COLO668 (cell line): Measurements from ENCODE around the gene ZNG1B.
"Not testable (repeated sequence)": the region's sequence is repeated elsewhere in the genome, so short reads cannot be mapped to it uniquely, and the experiment has no call there.

Source experiments
- DNase-seq: peaks from one replicate; lab custom pipeline; 2025; ENCODE audit not compliant: unreplicated experiment; lab: John Stamatoyannopoulos, UW

The ZNG1B gene

DNA sequence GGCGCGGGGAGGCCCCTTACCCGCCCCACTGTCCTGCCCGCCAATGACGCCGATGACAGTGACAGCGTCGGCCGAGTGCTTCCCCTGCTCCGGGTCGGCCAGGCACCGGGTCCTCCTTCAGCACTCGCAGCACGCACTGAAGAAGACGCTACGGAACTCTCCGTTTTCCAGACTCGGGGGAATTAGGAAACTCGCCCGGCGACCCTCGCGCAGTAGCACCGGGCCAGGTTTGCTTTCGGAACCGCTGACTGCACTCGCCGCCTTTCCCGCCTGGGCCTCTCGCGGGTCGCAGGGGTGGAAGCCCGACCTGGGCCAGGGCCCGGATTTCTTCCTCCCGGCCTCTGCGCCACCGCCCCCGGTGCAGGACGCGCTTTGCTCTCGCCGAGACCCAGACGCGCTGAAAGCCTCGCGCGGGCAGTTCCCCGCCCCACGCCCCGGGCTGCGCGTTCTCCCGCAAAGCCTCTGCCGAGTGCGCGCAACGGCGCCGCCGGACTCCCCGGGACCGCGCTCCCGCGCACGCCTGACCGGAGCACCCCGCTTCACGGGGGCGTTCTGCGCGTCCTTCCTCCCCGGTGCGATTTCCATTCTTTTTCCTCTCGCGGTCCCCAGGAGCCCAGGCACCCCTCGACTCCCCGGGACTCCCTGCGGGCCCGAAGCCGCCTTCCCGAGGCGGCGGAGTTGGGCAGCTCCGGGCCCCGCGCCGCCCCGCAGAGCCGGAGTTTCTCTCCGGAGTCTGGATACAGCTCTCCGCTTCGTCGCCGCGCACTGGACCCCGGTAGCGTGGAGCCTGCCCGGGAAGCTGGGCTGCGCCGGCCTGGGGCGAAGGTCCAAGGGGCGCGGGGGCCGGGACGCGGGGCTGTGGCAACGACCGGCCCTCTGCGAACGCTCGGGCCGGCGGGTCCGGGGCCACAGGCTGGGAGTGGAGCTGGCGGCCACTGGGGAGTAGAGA is 65.9 kb downstream of the ZNG1B start:
- not testable (repeated sequence) for DNase-seq

DNA sequence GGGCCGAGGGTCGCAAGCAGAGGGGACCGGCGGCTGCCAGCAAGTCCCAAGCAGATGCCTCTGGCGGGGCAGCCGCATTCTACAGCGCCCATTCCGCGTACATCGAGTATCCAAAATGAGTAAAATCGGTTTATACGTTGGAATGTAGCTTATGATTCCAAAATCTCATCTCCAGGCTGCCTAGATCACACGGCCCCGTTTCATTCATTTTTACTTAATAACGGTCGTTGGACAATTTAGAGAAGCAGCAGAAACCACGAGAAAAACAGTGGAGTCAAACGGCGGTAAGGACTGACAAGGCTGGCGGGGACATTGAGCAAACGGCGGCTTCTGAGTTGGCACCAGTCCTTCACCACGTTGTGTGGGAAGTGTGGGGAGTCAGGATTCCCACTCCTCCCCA is 66.6 kb downstream of the ZNG1B start:
- DNase-seq: not testable (repeated sequence)

DNA sequence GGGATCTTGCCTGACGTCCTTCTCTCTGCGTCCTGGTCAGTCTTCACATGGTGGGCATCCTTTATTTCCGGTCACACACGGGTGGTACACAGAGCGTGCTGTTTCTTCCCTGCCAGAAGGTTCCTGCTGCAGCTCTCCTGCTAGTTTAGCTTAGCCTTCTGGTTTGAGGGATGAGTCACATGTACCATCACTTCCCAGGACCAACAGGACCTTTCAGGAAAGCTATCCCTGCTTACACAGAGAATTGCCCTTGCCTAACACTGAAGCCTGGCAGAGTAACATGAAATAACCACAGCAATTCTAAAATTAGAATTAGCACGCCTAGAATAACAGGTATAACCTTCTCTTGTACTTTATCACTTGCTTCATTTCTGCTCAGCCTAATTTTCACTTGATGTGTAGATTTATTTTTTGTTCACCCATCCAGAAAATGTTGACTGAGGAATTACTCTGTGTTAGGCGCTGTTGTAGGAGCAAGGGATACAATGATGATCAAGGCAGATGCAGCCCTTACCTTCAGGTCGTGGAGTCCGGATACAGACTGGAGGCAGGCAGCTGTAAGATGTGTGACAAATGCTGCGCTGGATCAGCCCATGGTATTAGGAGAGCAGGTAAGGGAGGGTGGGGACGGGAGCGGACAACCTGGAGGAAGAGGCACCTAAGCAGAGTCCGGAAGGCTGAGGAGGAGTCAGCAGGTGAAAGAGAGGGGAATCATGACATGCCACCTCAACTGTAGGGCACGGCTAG is 70.1 kb downstream of the ZNG1B start:
- not testable (repeated sequence) for DNase-seq

DNA sequence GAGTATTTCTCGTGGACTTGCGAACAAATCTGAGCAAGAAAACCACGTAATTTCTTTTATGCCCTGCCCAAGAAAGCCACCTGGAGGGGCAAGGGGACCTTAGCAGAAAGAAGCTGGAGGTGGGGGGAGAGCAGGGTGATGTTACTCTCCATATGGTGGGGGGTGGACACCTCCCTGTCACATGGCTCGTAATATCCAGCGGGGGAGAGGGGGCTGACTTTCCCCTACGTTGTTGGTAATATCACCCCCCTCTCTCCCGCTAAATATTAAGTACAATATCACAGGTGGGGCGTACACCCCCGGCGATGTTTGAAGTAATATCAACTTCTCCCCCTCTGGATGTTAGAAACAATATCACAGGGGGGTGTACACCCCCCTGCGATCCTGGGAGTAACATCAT is 70.7 kb downstream of the ZNG1B start:
- DNase-seq: not testable (repeated sequence)

DNA sequence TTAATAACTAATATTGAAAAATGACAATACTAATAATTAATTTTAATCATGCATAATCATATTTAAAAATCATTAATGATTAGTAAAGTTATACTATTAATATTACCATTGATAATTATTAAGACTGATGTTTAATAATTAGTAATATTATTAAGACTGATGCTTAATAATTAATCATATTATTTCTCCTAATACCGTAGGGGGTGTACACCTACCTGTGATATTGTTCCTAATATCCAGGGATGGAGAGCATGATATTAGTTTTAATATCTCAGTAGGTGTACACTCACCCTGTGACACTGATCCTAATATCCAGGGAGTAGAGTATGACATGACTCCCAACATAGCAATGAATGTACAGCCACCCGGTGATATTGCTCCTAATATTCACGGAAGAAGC is 73.4 kb downstream of the ZNG1B start:
- not testable (repeated sequence) for DNase-seq

DNA sequence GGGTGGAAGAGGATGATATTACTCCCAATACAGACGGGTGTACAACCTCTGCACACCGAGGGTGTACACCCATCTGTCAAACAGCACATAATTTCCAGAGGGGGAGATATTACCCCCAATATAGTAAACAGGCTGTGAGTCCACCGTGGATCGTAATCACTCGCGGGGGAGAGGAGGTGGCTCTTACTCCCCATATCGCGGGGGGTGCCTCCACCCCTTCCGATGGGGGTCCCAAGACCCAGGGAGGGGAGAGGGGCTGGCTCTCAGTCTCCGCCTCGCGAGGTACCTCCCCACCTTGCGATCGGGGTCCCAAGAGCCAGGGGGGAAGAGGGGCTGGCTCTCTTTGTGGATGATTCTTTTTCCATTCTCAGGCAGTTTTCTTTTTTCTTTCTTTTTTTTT is 74.4 kb downstream of the ZNG1B start:
- DNase-seq: not testable (repeated sequence)

DNA sequence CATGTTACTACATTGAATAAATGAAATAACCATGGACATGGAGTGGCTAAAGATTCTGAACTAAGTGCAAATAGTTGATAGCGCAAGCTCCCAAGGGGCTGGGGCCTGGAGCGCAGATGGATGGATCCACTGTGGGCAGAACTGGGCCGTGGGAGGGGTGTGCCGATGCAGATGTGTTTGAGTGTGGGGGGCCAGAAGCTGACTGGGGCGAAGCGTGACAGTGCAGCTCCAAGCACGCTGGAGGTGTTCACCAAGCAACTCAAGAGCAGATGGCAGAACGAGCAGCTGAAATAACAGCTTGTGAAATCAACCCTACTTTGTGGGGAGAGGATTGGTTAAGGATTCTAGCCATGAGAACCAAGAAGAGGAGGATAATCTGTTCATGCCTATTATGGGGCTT is 78.0 kb downstream of the ZNG1B start:
- DNase-seq: not testable (repeated sequence)

DNA sequence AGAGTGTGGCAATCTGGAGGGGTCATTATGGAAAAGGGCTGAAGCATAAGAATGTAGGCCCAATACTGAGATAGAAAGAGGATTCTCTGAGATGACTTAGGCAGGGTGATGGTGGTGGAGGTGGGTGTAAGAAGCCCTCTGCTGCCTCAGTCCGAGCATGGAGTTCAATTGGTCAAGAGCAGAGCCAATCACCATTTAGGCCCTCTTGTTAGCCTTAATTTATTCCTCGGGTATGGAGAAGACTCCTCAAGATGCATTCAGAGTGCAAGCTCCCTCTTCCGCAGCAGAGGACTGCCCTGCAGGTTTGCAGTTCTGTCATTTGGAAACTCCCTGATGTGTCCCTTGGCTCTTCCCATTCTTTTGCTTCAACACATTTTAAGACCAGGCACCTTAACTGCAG is 78.5 kb downstream of the ZNG1B start:
- DNase-seq: not testable (repeated sequence)

DNA sequence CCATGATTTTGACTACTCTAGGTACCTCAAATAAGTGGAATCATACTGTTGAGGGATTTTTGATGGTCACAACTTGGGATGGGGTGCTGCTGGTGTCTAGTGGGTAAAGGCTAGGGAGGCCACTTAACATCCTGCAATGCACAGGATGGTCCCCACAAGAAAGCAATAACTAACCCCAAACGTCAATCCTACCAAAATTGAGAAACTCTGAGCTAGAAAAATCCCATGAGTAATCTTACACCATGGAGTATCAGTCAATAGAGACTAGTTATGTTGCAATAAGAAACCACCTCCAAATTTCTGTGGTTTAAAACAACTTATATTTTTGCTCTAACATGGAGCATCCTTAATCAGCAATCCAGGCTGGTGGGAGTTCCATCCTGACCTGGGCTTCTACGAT is 79.5 kb downstream of the ZNG1B start:
- DNase-seq: not testable (repeated sequence)

DNA sequence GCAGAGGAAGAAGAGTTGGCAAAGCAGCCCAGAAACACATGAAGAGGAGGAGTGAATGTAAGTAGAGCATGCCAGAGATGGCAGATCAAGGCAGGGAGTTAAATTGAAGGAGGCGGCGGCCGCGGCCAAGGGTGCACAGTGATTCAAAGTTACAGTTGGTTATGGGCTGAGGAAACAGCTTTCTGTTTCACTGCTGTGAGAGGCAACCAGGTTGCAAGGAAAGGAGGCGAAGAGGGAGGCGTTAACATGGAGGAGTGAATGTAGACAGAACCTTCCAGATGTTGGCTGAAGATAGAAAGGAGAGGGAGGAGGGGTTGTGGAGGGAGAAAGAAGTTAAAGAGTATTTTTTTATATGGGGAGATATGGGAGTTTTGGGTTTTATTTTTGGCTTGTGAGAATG is 83.3 kb downstream of the ZNG1B start:
- not testable (repeated sequence) for DNase-seq

DNA sequence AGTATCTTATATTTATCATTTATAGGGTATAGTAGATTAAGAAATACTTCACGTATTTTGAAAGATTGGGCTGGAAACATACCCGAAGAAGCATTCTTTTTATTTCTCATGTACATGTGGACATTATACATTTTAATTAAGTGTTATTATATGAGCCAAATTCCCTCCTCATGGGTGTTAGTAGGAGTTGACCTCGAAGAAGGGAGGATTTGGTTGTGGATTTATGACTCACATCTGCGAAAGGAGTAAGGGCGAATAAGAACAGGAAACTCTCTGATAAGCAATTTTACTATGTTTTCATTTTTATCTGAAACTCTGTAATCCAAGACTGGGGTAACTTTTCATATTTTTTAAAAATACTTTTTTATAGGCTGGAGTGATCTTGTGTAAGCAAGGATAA is 84.0 kb downstream of the ZNG1B start:
- DNase-seq: not testable (repeated sequence)

DNA sequence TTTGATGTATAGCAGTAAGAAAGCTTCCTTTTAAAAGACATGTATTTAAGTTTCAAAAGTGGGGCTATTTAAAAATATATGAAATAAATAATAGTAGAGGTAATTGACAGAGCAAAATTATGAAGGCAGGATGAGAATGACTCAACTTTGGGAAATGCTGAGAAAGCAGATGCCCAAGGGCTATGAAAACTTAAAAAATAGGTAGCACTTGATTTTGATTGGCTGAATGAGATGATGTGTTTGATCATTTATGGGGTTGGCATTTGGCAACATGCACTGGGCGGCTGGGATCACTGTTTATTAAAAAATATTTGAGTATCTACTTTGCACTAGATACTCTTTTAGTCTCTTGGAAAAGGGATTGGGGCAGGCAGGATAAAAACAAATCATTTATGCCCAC is 87.5 kb downstream of the ZNG1B start:
- DNase-seq: not testable (repeated sequence)

DNA sequence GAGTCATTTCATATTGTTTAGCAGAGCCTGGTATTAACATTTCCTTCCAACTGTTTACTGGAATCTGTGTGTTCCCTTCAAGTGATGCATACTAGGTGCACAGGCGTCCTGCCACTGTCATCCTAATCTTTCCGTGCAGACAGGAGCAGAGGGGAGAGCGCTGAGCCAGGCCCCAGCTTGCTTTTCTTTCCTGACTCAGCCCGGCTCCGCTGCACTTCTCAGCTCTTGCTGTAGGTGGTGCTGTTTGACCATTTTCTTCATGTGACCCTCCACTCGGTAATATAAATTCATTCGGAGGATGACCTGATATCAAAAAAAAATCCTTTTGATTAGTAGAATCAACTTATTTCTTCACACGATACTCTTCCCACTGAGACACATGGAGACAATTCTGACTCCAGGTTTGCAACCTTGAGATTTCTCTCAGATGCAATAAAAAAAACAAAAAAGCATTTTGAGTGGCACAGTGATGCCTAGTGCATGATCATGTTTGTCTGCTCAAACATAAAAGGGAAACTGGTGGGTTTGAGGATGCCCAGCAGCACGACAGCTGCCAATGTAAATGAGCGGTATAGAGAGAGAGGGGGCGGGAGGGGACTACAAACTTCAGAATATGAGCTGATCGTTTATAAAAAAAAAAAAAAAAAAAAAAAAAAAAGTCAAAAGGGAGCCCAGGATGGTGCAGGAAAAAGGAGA is 90.0 kb downstream of the ZNG1B start:
- not testable (repeated sequence) for DNase-seq

DNA sequence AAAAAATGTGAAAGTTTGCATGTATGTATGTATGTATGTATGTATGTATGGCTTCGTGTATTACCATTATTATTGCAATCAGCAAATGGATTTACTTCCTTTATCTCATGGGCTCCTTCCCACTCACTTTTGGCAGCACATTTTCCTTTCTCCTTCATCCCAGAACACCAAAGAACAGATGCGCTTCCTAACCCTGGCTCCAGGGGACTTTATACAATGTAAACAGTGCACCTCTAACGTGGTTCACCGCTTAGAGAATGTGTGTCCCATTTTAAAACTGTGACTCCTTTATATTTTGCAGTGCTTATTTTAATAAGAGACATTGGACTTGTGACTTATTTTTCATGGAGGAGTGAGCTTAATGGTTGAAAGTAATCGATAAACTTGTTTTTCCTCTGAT is 90.6 kb downstream of the ZNG1B start:
- not testable (repeated sequence) for DNase-seq

DNA sequence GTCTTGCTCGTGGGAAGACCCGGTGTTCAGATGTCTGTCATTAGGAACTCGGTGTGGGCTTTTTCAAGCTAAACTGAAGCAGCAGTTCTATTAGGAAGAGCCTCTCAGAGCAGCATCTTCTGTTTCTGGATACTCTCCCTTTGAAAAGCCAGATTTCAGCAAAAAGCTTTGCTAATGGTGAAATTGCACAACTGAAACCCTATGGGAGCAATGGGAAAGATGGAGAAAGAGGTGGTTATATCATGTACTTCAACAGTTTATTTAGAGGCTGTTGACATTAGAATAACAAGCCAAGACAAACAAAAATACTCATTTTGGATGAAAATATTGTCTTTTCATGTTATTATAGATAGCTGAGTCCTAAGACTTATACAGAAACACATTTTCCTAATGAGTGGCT is 91.4 kb downstream of the ZNG1B start:
- not testable (repeated sequence) for DNase-seq

DNA sequence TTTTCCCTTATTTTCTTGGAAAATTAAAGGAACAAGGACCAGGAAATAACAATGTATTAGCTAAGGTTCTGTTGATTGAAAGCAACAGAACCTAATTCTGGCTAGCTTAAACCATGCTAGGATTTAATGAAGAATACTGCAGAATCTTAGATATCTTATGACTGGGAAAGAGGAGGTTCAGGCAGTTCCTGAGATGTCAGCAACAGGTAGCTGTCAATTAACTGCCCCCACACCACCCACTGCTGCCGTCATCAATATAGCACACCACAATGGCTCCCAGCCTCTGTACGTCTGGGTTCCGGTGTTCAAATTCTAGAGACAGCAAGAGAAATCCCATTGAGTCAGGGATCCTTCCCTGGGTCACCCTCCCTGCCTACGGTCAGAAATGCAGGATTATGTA is 95.5 kb downstream of the ZNG1B start:
- not testable (repeated sequence) for DNase-seq

DNA sequence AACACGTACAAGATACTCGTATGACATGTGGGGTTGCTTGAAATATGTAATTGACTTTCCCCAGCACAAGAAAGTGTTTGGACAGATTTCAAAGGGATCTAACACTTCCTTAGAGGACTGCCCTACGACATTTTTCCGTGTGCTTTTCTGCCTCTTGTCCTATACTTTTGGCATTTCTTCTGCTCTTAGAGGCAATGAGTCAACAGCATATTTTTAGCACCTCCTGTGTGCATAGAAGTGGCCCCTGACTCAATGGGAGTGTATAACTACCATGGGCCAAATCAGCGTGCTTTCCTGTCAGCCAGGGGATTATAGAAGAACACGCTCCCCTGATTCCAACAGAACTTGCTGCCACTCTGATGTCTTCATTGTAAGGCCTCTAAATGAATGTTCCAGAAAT is 99.1 kb downstream of the ZNG1B start:
- not testable (repeated sequence) for DNase-seq

DNA sequence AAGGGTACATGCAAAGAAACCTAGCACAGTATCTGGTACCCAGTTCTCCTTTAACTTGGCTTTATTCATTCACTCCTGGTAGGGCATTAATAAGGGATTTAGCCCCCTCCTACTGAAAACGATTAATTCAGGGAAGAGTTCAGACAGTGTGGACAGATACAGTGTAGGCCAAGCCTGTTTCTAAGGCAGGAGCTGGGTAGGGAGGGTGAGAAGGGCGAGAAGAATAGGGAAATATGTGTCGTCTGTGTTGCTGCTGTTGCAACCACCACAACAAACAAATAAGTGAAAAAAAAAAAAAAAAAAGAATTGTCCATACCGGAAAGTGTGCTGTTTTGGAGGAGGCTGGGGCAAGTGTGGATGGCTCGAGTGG is 103.3 kb downstream of the ZNG1B start:
- not testable (repeated sequence) for DNase-seq

DNA sequence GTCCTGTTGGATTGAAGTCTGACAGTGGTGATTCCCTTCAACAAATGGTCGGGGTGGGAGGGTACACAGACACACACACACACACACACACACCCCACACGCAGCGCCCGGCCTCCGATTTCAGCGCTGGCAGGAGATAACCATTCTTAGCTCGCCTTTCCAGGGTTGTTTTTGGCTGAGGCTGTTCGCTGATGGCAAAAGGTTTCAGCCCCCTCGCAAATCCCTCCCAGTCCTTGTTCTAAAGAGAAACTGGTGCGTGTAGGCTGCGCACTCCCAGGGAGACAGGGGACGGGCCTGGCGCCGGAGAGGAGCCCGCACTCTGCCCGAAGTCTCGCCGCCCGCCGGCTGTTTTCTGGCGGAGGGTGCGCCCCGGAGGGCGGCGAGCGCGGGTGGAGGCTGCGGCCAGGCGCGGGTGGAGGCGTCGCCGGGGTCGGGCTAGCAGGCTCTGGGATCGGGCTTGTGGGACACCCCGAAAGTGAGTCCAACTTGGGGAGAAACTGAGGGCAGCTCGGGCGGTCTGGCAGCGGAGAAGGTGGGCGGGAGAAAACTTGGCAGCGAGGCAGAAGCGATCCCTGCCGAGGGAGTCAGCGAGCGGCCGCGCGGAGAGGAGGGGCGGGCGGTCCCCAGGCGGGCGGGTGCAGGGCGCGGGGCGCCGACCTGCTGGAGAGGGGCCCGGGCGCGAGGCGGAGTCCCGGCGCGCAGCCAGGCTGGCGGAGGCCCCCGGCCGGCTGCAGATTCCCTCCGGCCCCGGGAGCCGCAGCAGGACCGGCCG is 103.9 kb downstream of the ZNG1B start:
- DNase-seq: not testable (repeated sequence)

DNA sequence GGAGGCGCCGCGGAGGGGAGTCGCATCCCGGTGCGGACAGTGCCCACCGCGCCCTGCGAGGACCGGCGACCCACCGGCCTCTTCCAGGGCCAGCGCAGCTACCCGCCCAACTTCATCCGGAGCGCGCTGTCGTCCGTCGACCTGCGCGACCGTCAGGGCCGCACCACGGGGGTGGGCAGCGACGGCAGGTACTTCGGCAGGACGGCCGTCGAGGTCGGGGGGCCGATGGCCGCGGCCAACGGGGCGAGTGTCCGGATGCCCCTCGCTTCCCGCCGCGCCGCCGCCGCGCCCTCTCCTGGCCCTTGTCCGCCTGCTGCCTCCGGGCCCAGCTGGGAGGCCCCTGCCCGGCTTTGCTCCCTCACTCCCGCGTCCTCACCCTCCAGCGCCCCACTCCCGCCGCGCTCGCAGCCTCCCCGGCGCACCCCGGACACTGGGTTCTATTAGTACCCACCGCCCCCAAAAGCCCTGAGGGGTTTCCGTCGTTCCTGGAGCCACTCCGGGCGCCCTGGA is 104.5 kb downstream of the ZNG1B start:
- not testable (repeated sequence) for DNase-seq
